ENCODE results near the gene DNAL1. TPM values are rescaled to one million over a fixed set of nuclear protein-coding genes. Genes with fewer than 3 reads are reported as not detected.

DNAL1 gene
- total and polyA plus RNA-seq, 9 of the 15 experiments (the other 6 are each of a cell fraction or from before 2014, with no cell fraction given), result 1.6 to 11.7 (median 4.8) TPM

DNA sequence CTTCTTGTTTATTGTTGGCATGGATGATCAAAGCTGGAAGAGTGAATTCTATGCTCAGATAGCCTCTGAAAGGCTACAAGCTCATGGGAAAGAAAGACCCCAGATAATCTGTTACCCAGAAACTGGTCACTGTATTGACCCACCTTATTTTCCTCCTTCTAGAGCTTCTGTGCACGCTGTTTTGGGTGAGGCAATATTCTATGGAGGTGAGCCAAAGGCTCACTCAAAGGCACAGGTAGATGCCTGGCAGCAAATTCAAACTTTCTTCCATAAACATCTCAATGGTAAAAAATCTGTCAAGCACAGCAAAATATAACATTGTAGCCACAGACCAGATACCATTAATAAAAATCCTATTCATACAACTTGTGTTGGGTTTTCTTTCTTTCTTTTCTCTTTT, 25.3 kb upstream of the DNAL1 start:
- Histone ChIP-seq H3K79me2 (ENCODE audit: control insufficient read depth, insufficient read depth, low read length) (no peaks in the 10 kb centered on the region), H3K4me2 (ENCODE audit: insufficient read depth, low read length) (no peak overlapping the region), H4K20me1 (replicated peaks; ENCODE audit: control insufficient read depth, insufficient read depth, low read length) (no peaks in the 10 kb centered on the region), H2AFZ (ENCODE audit: low read depth, low read length) (no peak overlapping the region), H3K27ac (ENCODE audit: extremely low read depth, low read depth, low read length) (no peak overlapping the region), H3K9me1 (ENCODE audit: control insufficient read depth, insufficient read depth, low read length) (no peaks in the 10 kb centered on the region), H3K36me3 (ENCODE audit: control insufficient read depth, insufficient read depth, low read length) (no peaks in the 10 kb centered on the region), H3K4me1 (replicated peaks in 1 of 2; ENCODE audit: control insufficient read depth in 2 of 2, insufficient read depth in 2 of 2, low read length in 2 of 2) (no peaks in the 10 kb centered on the region), H3K9ac (ENCODE audit: insufficient read depth in 1 of 2, low read depth in 2 of 2, low read length in 2 of 2) (no peak overlapping the region), H3K4me3 (no peak overlapping the region), H3K9me3 (replicated peaks; ENCODE audit: control insufficient read depth, insufficient read depth, low read depth, low read length) (no peaks in the 10 kb centered on the region), H3K27me3 (ENCODE audit: control insufficient read depth in 2 of 2, insufficient read depth in 2 of 2, low read length in 2 of 2) (no peaks in the 10 kb centered on the region)
- 0% methylated on average over 1 of the region's 1 CpG for WGBS (ENCODE audit: insufficient coverage, low coverage, missing lambda C conversion rate)
- ATAC-seq (no peak), FAIRE-seq (no peak), DNase-seq (ENCODE audit: extremely low read depth in 1 of 4, low spot score in 3 of 4) (no peak)
- no TSS peak for BruUV-seq (replicated peaks)
- in situ Hi-C loops (cut with MboI) (no loop called here), intact Hi-C loops (cut with micrococcal nuclease) (no loop called here)
- ChIA-PET POLR2A (interaction anchor here (0.7 kb wide), 1 partner anchor 700 kb away, joined by 3 read pairs; no protein-coding TSS in a partner anchor), CTCF (ENCODE audit: low intra/inter-chr PET ratio) (no interaction called here)
- TF ChIP-seq SRSF3 (IDR thresholded peaks at IDR 0.05; ENCODE audit: insufficient read depth, low read length) (no peak), ZBTB17 (CRISPR knock-in tag; IDR thresholded peaks at IDR 0.05) (no peak), POLR2A (conservative IDR thresholded peaks at IDR 0.05) (no peak), MCM2 (IDR thresholded peaks at IDR 0.05; ENCODE audit: low read depth) (no peak), ESRRA (IDR thresholded peaks at IDR 0.05; ENCODE audit: borderline replicate concordance, low read depth) (no peak), ZNF197 (CRISPR knock-in tag; IDR thresholded peaks at IDR 0.05; ENCODE audit: low read depth) (no peak), POLR3A (IDR thresholded peaks at IDR 0.05; ENCODE audit: borderline replicate concordance, extremely low read depth, insufficient read depth, insufficient read length) (no peak), KLF6 (CRISPR knock-in tag; IDR thresholded peaks at IDR 0.05; ENCODE audit: borderline replicate concordance) (no peak), RBM17 (IDR thresholded peaks at IDR 0.05; ENCODE audit: borderline replicate concordance, low read depth, low read length) (no peak), CBFA2T2 (conservative IDR thresholded peaks at IDR 0.05) (no peak), GABPA (tag; conservative IDR thresholded peaks at IDR 0.05; ENCODE audit: low read depth) (no peak), ZNF134 (CRISPR knock-in tag; conservative IDR thresholded peaks at IDR 0.05) (no peak), ZNF780A (CRISPR knock-in tag; IDR thresholded peaks at IDR 0.05) (no peak)
- TF ChIP-seq, protein P1, sequence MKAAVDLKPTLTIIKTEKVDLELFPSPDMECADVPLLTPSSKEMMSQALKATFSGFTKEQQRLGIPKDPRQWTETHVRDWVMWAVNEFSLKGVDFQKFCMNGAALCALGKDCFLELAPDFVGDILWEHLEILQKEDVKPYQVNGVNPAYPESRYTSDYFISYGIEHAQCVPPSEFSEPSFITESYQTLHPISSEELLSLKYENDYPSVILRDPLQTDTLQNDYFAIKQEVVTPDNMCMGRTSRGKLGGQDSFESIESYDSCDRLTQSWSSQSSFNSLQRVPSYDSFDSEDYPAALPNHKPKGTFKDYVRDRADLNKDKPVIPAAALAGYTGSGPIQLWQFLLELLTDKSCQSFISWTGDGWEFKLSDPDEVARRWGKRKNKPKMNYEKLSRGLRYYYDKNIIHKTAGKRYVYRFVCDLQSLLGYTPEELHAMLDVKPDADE (conservative IDR thresholded peaks at IDR 0.05; ENCODE audit: control insufficient read depth, low read depth, low read length), result no peak

Data from K562 (cell line).